OCI-LY7 (cell line): Measurements from ENCODE around the gene CATSPERB.

Experiments used
- CTCF ChIP-seq: fragments of 200-600 bp; sonication (generic); conservative IDR thresholded peaks from 2 replicates; pipeline ENCODE4 v1.5.1; 2014; ENCODE audit warnings: mild to moderate bottlenecking, antibody characterized with exemption, low read length, moderate library complexity, mixed read lengths
- EZH2phosphoT487 ChIP-seq: fragments of 200-600 bp; sonication (generic); IDR thresholded peaks from 2 replicates; pipeline ENCODE4 v1.6.1; 2018; ENCODE audit warnings: low read depth, borderline replicate concordance, mild to moderate bottlenecking, mixed run types, antibody characterized with exemption, low read length, moderate library complexity, mixed read lengths

- no peak for TF ChIP-seq CTCF
- no peak for TF ChIP-seq EZH2phosphoT487
These were observed 107.1 kb downstream of the CATSPERB start for GRCh38 chr14:91624757-91625156.
